Inflammatory macrophage (primary cell): ENCODE measurements around the gene NFATC3.

Experiments used
- DNase-seq, 2 donors: peaks; one replicate each; pipeline ENCODE4 v3.0.0-alpha.2; 2020 to 2022

NFATC3 gene

DNA sequence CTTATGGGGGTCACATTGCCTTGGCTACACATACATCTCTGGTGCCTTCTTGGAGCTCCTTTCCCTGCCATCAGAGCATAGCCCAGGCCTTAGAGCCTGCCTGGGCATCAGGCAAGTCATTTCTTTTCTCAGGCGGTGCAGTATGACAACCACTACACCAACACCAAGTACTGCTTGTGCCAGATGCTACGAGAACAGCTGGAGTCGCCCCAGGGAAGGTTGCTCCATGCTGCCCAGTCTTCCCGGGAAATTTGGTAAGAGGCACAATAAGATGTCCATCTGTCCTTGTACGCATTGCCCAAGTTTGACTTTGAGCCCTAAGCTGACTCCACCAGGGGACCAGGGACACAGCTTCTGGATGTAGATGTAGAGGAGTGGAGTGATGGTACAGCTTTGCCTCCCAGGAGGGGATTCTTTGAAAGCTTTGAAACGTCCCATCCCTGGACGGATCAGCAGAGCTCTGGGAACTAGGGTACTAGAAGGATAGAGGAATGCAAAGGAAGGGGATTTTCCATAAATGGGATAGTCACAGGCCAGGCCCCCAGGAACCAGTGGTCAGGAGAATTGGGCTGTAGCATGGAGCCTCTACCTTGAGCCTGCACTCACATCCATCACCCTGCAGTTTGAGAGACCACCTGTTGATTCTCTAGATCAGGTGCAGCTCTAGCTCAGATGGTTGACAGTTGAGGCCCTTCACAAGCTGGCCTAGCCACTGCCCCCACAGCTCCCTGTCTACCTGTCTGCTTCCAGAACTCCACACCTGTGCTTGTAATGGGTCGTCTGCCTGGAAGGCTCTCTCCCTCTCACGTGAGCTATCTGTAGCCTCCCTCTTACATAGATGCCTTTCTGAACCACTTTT, 11.0 kb upstream of the NFATC3 start:
- no peak for DNase-seq

DNA sequence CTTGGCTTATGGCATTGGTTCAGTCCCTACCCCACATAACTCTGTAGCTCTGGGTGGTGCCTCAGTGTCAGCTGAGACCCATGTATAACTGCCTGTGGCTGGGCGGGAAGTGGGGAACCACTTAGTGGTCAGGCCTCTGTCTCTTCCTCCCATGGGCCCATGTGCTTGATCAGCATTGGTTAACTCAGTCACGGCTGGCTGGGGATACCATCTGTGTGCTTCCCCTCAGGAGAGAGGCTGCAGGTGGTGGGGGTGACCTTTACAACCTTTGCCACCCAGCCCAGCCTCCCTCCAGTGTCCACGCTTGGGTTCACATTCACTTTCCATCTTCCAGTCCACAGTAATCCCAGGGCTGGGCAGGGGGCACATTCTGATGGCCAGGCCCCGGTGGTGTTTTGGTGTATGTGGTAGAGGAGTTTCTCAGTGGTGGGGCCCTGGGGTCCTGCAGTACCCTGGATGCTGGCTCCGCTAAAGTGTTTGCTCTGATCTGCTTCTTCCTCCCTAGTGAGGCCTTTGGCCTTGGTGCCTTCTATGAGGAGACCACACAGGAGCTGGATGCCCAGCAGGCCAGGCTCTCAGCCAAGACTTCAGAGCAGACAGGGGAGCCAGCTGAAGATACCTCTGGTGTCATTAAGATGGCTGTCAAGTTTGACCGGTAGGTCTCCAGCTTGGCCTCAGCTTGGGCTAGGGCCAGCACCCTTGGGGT, 10.2 kb upstream of the NFATC3 start:
- peak; percentile 31 to 50 for DNase-seq

DNA sequence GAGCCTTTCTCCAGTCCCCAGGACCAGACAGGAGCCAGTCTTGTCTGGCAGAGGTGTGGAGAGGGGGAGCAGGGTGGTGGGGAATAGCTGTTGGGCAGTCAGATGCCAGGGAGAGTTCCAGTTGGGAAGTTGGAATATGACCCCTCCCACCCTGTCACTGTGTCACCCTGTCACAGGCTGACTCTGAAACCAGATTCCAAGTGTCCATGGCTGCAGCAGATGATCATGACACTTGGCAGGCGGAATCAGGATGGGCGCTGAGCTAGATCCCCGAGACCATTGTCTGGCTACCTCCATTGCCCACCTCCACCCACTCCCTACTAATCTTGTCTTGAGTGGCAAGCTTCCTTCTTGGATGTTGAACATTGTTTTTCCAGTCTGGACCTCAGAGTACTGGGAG, 9.2 kb upstream of the NFATC3 start:
- no peak for DNase-seq

- no peak for DNase-seq
These were observed 8.6 kb upstream of the NFATC3 start for GRCh38 chr16:68076560-68076959.

DNA sequence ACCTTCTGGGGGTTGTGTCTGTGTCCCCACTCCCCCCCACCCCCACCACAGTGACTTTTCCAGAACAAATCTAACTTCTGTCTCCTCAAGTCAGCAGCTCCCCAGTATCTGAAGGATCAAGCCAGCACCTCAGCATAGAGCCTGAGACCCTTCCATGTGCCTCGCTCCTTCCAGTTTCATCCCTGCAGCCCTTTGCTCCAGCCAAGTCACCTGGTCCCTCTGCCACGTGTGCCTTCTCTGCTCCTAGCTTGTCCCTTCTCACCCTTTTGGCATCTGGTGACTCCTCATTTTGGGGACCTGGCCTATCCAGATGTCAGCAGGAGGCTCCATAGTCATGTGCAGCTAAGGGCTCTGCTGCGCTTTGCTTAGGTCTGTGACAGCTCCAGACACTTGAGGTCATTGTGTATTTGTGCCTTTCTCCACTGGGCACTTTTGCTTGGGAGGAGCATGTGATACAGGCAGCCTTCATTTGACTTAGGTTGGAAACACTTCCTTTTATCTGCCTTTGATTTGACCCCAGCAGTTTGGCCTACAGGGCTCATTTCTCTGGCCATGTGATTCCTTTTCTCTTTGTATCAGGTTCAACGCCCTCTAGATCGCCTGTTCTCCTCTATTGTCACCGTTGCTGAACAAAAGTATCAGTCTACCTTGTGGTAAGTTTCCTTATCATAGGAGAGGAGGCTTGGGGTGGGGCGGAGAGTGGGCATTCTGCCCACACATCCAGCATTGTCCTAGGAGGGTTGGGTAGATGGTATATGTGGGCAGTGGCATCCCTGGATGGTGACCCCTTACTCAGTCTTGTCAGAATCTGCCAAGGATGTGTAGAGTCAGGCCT, 7.1 kb upstream of the NFATC3 start:
- DNase-seq: peak; percentile 83 to 89

DNA sequence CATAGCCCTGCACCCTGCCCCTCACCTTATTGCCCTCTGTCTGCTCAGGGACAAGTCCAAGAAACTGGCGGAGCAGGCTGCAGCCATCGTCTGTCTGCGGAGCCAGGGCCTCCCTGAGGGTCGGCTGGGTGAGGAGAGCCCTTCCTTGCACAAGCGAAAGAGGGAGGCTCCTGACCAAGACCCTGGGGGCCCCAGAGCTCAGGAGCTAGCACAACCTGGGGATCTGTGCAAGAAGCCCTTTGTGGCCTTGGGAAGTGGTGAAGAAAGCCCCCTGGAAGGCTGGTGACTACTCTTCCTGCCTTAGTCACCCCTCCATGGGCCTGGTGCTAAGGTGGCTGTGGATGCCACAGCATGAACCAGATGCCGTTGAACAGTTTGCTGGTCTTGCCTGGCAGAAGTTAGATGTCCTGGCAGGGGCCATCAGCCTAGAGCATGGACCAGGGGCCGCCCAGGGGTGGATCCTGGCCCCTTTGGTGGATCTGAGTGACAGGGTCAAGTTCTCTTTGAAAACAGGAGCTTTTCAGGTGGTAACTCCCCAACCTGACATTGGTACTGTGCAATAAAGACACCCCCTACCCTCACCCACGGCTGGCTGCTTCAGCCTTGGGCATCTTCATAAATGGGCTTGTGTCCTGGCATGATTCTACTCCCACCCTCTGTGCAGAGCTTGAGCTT, 6.3 kb upstream of the NFATC3 start:
- DNase-seq: no peak

- DNase-seq: no peak
These were observed 5.9 kb upstream of the NFATC3 start for GRCh38 chr16:68079376-68079625.

- peak; percentile 96 to 97 for DNase-seq
These were observed 5.4 kb upstream of the NFATC3 start for GRCh38 chr16:68079626-68080344.

DNA sequence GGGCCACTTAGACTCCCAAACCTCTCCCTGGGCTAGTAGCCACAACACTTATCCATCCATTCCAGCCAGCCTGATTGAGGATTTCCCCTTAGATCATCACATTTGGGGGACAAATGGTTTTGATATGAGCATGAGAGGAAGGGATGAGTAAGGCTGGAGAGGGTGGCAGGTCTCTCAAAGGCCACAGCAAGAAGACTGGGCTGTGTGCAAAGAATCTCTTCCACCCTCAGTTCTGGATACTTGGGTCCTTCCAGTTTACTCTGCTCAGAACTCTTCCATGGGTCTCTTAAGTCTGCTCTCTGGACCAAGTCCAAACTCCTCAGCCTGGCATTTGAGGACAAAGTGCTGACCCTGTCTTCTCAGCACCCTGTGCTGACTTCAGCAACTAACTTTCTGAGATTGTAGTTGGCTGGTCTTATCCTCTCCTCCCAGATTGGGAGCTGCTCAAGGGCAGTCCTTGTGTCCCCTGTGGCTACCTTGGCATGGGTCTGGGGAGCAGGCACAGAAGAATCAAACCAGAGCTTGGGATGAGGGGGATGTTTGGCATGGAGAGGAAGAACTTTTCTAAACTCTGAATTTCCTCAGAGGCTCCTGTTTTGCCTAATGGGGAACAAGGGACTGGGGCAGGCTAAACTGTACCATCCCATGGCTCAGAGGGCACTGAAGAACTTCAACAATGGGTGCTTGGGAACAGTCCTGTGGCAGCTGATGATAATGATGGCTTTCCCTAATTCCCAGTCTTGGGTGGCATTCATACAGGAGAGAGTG, 3.1 kb upstream of the NFATC3 start:
- DNase-seq: peak; percentile 18 to 30

DNA sequence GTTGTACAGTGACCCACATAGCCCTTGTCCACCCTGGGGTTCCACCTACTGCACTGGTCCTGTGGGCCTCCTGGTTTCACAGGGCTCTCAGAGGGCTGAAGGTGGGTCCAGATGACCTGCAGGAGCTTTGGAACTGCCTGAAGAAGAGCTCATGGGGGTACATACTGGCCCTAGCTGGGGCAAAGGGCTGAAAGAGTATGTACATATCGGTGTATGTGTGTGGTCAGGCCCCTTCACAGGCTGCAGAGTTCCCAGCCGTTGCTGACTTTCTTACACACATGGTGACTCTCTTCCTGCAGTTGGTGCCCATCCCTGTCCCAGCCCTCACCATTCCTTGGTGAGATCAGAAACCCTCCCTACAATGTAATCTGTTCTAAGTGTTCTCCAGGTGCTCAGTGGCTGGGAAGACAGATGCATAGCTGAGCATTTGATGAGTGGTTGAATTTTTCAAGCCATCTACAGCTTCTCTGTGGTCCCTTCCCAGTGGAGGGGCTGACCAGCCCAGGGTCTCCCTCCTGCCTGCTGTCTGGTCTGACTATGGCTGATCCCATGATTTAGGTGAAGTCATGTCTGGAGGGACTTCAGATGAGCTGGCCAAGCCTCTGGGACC, 2.4 kb upstream of the NFATC3 start:
- no peak for DNase-seq

DNA sequence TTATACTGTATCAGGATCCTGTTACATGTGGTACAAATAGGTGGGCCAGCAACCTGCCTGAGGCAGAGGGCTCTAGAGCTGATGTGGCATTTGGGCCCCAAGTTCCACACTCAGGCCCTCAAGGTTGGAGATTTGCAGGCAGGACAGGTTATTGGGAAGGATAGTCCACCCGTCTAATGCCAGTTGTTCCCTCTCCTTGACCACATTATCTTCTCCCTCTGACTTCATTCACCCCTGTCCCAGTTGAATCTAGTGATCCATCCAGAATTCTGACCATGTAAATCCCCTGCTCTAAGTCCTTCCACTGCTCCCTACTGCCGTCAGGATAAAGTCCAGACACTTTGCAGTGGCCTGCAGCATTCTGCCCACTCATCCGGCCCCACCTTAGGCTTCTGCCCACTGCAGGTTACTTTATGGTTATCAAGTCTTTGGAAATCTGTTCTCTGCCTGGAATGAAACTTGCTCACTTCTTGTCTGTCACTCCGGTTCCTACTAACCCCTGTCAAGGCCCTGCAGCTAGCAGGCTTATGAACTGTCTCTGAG, 1.9 kb upstream of the NFATC3 start:
- no peak for DNase-seq

DNA sequence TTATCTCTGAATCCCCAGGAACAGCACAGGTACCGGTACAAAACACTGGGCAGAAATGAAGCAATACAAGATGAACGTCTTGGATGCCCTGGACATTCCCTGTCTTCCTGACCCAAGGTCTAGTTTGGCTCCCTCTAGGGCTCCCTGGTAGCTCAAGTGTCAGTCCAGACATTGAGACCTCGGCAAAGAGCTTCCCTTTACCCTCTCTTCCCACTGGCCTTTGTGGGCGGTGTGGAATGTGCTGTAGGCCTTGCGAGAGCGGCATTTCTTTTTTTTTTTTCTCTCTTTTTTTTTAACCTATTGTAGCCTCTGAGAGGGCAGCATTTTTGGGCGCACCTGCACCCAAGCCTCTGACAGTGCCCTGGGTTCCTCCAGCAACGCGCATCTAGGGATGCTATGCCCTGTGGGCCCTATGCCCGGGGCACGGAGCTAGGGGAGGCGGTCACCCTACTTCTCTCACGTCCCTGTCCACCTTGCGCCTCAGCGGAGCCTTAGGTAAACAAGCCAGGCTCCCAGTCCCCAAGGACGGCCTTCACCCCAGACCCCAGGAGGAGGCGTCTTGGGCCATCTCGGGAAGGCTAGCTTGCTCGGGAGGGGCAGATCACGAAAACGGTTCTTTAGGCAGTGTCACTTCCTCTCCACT, 1.2 kb upstream of the NFATC3 start:
- peak; percentile 70 to 86 for DNase-seq

- DNase-seq: peak; percentile 90 to 92
These were observed 489 bp upstream of the NFATC3 start for GRCh38 chr16:68084504-68085258.

DNA sequence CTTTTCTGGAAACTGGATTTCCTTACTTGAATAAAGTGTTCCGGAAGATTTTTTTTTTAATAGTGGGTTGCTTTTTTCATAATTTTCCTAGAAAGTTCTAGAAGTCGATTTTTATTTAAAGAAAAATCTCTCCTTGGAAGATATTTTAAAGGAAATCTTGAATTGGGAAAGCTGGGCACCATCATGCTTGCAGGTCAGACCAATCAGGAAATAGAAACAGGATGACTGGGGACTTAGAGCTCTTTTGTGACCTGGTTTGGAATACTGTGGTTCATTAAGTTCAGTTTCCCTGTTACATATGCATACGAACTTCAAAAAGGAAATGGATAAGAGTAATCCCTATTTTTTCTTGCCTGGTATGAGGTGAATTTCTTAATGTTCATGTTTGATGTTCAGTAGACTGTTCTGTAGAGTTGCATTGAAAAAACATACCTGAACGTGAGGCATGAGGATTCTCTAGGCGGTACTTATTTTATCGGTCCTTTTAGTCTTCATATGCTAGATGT, 1.2 kb downstream of the NFATC3 start:
- DNase-seq: peak; percentile 33 to 43

DNA sequence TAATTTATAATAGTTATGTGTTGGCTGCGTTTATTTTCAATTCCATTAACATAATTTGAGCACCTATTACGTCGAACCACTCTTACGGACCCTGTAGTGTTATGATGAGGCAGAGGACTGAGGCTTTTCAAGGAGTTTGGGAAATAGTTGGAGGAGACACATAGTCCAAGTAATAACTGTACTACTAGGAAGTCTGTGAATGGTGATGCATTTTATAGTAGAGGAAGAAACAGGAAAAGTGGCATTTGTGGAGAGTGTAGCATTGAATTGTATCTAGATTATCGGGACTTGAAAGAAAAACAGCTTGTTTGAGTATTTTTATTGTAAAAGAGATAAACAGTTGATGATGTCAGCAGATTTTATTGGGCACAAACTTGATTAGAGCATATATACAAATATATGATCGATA, 1.7 kb downstream of the NFATC3 start:
- DNase-seq: no peak

- no peak for DNase-seq
These were observed 2.5 kb downstream of the NFATC3 start for GRCh38 chr16:68087688-68088087.

DNA sequence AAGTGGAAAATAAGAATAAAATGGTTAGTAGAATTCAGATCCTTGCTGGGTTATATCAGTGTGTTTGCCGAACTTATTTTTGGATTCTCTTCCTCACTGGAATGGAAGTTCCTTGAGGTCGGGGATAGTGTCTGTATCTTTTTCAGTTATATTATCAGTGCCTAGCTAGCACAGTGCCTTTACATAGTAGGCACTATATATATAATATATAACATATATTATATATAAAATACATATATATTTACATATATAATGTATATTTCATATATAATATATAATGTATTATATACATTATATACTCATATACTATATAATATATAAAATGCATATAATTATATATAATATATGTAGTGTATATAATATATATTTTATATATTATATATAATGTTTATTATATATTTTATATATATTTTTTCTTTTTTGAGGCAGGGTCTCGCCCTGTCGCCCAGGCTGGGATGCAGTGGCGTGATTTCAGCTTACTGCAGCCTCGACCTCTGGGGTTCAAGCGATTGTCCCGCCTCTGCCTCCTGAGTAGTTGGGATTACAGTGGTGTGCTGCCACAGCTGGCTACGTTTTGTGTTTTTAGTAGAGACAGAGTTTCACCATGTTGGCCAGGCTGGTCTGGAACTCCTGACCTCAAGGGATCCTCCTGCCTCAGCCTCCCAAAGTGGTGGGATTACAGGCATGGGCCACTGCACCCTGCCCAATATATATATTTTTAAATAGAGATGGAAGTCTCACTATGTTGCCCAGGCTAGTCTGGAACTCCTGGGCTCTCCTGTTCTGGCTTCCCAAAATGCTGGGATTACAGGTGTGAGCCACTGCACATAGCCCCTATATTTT, 3.2 kb downstream of the NFATC3 start:
- no peak for DNase-seq

DNA sequence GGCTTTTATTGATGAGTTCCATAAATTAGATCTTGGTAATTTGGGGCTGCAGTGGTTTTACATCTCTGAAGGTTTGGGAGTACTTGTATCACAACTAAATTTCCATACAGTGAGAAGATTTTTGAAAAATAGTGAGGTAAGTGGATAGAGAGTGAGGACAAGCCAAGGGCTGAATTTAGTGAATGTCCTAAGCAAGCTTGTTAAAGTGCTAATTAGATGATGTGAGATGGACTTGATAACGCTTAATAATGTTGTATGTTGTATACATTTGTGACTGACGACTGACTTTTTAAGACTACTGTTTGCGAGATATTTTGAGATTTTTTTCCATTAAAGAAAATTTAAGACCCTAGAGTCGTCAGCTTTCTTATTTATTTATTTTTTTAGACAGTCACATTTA, 3.9 kb downstream of the NFATC3 start:
- DNase-seq: no peak
